GM23338 (cell line): ENCODE results near the gene MYH2. TPM values are rescaled to one million over a fixed set of nuclear protein-coding genes. Genes with fewer than 3 reads are reported as not detected.

Source experiments
- ATAC-seq: fragments of 200-7000 bp; cut with Tn5 transposase; 3 replicates; pipeline ENCODE4 v1.9.1; 2020
- DNase-seq: peaks from one replicate; pipeline ENCODE4 v3.0.0-alpha.2; 2015; ENCODE audit warnings: low spot score
- H2AFZ ChIP-seq: fragments of 200-600 bp; sonication (generic); 2 replicates; pipeline ENCODE4 v1.8.0; 2016; ENCODE audit warnings: antibody characterized with exemption, mild to moderate bottlenecking, moderate library complexity
- H3F3A ChIP-seq: fragments of 200-600 bp; sonication (generic); replicated peaks from 2 replicates; pipeline ENCODE4 v1.8.0; 2017; ENCODE audit warnings: antibody characterized with exemption, mixed run types, low read depth
- H3K27ac ChIP-seq: fragments of 200-600 bp; sonication (generic); 2 replicates; pipeline ENCODE4 v1.6.1; 2016; ENCODE audit warnings: low read depth
- H3K27me3 ChIP-seq: fragments of 200-600 bp; sonication (generic); 2 replicates; pipeline ENCODE4 v1.8.0; 2016; ENCODE audit warnings: mild to moderate bottlenecking, mixed run types, moderate library complexity; ENCODE audit not compliant: insufficient read depth
- H3K36me3 ChIP-seq: fragments of 200-600 bp; sonication (generic); 2 replicates; pipeline ENCODE4 v1.8.0; 2016; ENCODE audit warnings: mild to moderate bottlenecking; ENCODE audit not compliant: insufficient read depth
- H3K4me1 ChIP-seq: fragments of 200-600 bp; sonication (generic); 2 replicates; pipeline ENCODE4 v1.8.0; 2016; ENCODE audit warnings: mild to moderate bottlenecking, moderate library complexity; ENCODE audit not compliant: insufficient read depth
- H3K4me2 ChIP-seq: fragments of 200-600 bp; sonication (generic); 2 replicates; pipeline ENCODE4 v1.7.1; 2017; ENCODE audit warnings: mixed run types
- H3K4me3 ChIP-seq: fragments of 200-600 bp; sonication (generic); 2 replicates; pipeline ENCODE4 v1.6.1; 2016; ENCODE audit warnings: mixed run types
- H3K79me2 ChIP-seq: fragments of 200-600 bp; sonication (generic); replicated peaks from 2 replicates; pipeline ENCODE4 v1.8.0; 2017; ENCODE audit warnings: mild to moderate bottlenecking; ENCODE audit not compliant: insufficient read depth
- H3K9me2 ChIP-seq: fragments of 200-600 bp; sonication (generic); 2 replicates; pipeline ENCODE4 v1.8.0; 2017; ENCODE audit not compliant: insufficient read depth
- H4K20me1 ChIP-seq: fragments of 200-600 bp; sonication (generic); replicated peaks from 2 replicates; pipeline ENCODE4 v1.8.0; 2017; ENCODE audit warnings: mild to moderate bottlenecking; ENCODE audit not compliant: insufficient read depth
- H3K27ac Mint-ChIP-seq: 2 replicates; pipeline ENCODE4 v1.8.0; 2020; ENCODE audit warnings: inconsistent platforms, mild to moderate bottlenecking, moderate library complexity, mixed read lengths
- H3K27me3 Mint-ChIP-seq: 3 replicates; pipeline ENCODE4 v1.8.0; 2022; ENCODE audit warnings: low read depth, mild to moderate bottlenecking, moderate library complexity, mixed read lengths, inconsistent platforms; ENCODE audit not compliant: insufficient read depth, poor library complexity
- H3K36me3 Mint-ChIP-seq: 3 replicates; pipeline ENCODE4 v1.8.0; 2021; ENCODE audit warnings: low read depth, mild to moderate bottlenecking, inconsistent platforms, moderate library complexity, mixed read lengths
- H3K4me1 Mint-ChIP-seq: 3 replicates; pipeline ENCODE4 v1.8.0; 2020; ENCODE audit warnings: mild to moderate bottlenecking, inconsistent platforms, mixed read lengths
- H3K4me3 Mint-ChIP-seq: 3 replicates; pipeline ENCODE4 v1.8.0; 2021; ENCODE audit warnings: moderate library complexity, mild to moderate bottlenecking, inconsistent platforms, mixed read lengths
- H3K9me3 Mint-ChIP-seq: 3 replicates; pipeline ENCODE4 v1.8.0; 2020; ENCODE audit warnings: moderate library complexity, mild to moderate bottlenecking, inconsistent platforms, mixed read lengths
- CREB1 ChIP-seq: fragments of 250-450 bp; sonication (Bioruptor Pico); IDR thresholded peaks from 2 replicates; pipeline ENCODE4 v1.5.0; 2020; ENCODE audit warnings: low read depth, mild to moderate bottlenecking, moderate library complexity
- CTCF ChIP-seq, 2 experiments: fragments of 200-600 bp in 1 of 2; sonication (generic) in 1 of 2; conservative IDR thresholded peaks; 2 replicates each; pipeline versions ENCODE4 v1.5.1 to v1.6.1; 2016 to 2017; ENCODE audit warnings: antibody characterized with exemption in 2 of 2, low read depth in 2 of 2, mild to moderate bottlenecking in 2 of 2, moderate library complexity in 1 of 2
- ETS1 ChIP-seq: IDR thresholded peaks from 2 replicates; pipeline ENCODE4 v1.6.1; 2016; ENCODE audit warnings: antibody characterized with exemption
- EZH2 ChIP-seq: fragments of 200-600 bp; sonication (generic); IDR thresholded peaks from one replicate; pipeline ENCODE4 v1.8.0; 2017; ENCODE audit warnings: antibody characterized with exemption, mild to moderate bottlenecking, low read depth; ENCODE audit not compliant: unreplicated experiment
- EZH2phosphoT487 ChIP-seq: fragments of 200-600 bp; sonication (generic); IDR thresholded peaks from one replicate; pipeline ENCODE4 v1.8.1; 2018; ENCODE audit warnings: antibody characterized with exemption; ENCODE audit not compliant: unreplicated experiment
- JUNB ChIP-seq: IDR thresholded peaks from one replicate; pipeline ENCODE4 v1.6.1; 2016; ENCODE audit warnings: antibody characterized with exemption; ENCODE audit not compliant: unreplicated experiment
- NANOG ChIP-seq: IDR thresholded peaks from 2 replicates; pipeline ENCODE4 v1.6.1; 2016; ENCODE audit warnings: antibody characterized with exemption, borderline replicate concordance
- POLR2AphosphoS5 ChIP-seq: IDR thresholded peaks from 2 replicates; pipeline ENCODE4 v1.6.1; 2016; ENCODE audit warnings: antibody characterized with exemption, low read depth
- REST ChIP-seq: IDR thresholded peaks from one replicate; pipeline ENCODE4 v1.6.1; 2018; ENCODE audit warnings: antibody characterized with exemption; ENCODE audit not compliant: unreplicated experiment
- STAT1 ChIP-seq: IDR thresholded peaks from one replicate; pipeline ENCODE4 v1.6.1; 2016; ENCODE audit warnings: antibody characterized with exemption; ENCODE audit not compliant: unreplicated experiment
- ZNF114 ChIP-seq: fragments of 250-450 bp; sonication (Bioruptor Pico); IDR thresholded peaks from 2 replicates; pipeline ENCODE4 v1.5.0; 2020; ENCODE audit warnings: mild to moderate bottlenecking, moderate library complexity
- ZNF331 ChIP-seq: fragments of 250-450 bp; sonication (Bioruptor Pico); IDR thresholded peaks from 2 replicates; pipeline ENCODE4 v1.5.0; 2020; ENCODE audit warnings: low read depth, mild to moderate bottlenecking, moderate library complexity
- polyA plus RNA-seq: library from polyadenylated mRNA; unstranded; fragments of >200 nt; fragmentation: Nextera tagmentation; extraction: Ambion mirVana; gene quantifications from 2 replicates; pipeline ENCODE4 v1.2.1, GENCODE V29; 2016
- total RNA-seq: library from RNA; depleted of rRNA; stranded (reverse); fragments of >200 nt; shearing (Covaris generic); gene quantifications from 2 replicates; pipeline ENCODE4 v1.2.3, GENCODE V29; 2014

MYH2 gene
- total and polyA plus RNA-seq, 2 experiments from 2014 or later = 7.5 to 27.7 TPM

DNA sequence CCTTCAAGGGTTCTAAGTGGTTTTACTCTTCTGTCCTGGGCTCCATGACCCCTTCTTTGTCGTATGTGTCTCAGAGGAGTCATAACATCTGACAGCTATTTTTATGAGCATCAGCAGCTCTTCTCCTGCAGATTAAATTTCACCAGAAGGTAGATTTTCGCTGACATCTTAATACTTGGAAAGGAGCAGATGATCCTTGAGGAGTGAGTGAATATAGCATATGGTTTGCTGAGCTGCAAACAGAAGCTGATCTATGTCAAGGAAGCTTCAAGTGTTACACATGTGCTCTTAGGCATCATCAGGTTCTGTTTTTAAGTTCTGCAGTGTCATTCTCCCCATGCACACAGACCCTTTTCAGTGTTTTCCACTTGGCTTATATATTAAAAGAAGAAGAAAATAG lies 49.2 kb upstream of the MYH2 start (continued):
- TF ChIP-seq CTCF (conservative IDR thresholded peaks at IDR 0.05; ENCODE audit: low read depth in 2 of 2) (no peak), EZH2phosphoT487 (no peak), ZNF114 (no peak), EZH2 (no peak), JUNB (no peak), POLR2AphosphoS5 (no peak), STAT1 (no peak), ETS1 (no peak), CREB1 (CRISPR knock-in tag) (no peak), REST (no peak), NANOG (no peak), ZNF331 (CRISPR knock-in tag) (no peak)

GRCh38 chr17:10589553-10590145 lies 40.2 kb upstream of the MYH2 start:
- DNase-seq (no peak), ATAC-seq (no peak)
- Histone ChIP-seq H3F3A (no peaks in the 10 kb centered on the region), H3K79me2 (no peaks in the 10 kb centered on the region), H3K4me2 (no peak overlapping the region), H3K27ac (no peak overlapping the region), H3K4me1 (no peaks in the 10 kb centered on the region), H3K27me3 (no peaks in the 10 kb centered on the region), H3K9me2 (peaks cover 7% of the 10 kb centered on the region; the same call in 1 of the 2 replicates), H3K36me3 (no peaks in the 10 kb centered on the region), H4K20me1 (no peaks in the 10 kb centered on the region), H2AFZ (no peak overlapping the region), H3K4me3 (no peak overlapping the region)
- H3K27ac Mint-ChIP-seq = no peak overlapping the region
- H3K4me1 Mint-ChIP-seq = no peaks in the 10 kb centered on the region
- H3K9me3 Mint-ChIP-seq = no peaks in the 10 kb centered on the region; the same call in 2 of the 3 replicates
- no peak overlapping the region for H3K4me3 Mint-ChIP-seq
- no peaks in the 10 kb centered on the region for H3K36me3 Mint-ChIP-seq
- no peaks in the 10 kb centered on the region for H3K27me3 Mint-ChIP-seq
- TF ChIP-seq JUNB (no peak), ETS1 (no peak)
